ENCODE measurements around the gene WWP2.
"Not testable (repeated sequence)": the region's sequence is repeated elsewhere in the genome, so short reads cannot be mapped to it uniquely, and the experiment has no call there.

GRCh38 chr16:69967688-69968087 is 205.6 kb downstream of the WWP2 start:
- TF ChIP-seq POLR2AphosphoS5 (IDR thresholded peaks at IDR 0.05; ENCODE audit: borderline replicate concordance, low read depth, low read length); EZH2 (IDR thresholded peaks at IDR 0.05); FOXP2 (optimal IDR thresholded peaks at IDR 0.05; ENCODE audit: control extremely low read depth, extremely low read length, insufficient read depth): not testable (repeated sequence)

Data from SK-N-MC (cell line).